PC-3 (cell line): ENCODE data around the gene CFAP45.

Experiments used
- CTCF ChIP-seq: fragments of 300-600 bp; sonication (generic); conservative IDR thresholded peaks from 2 replicates; pipeline ENCODE4 v1.5.1; 2017; ENCODE audit warnings: antibody characterized with exemption, low read depth, mild to moderate bottlenecking, low read length
- EZH2 ChIP-seq: fragments of 300-600 bp; sonication (generic); IDR thresholded peaks from one replicate; pipeline ENCODE4 v1.6.1; 2017; ENCODE audit warnings: antibody characterized with exemption, mild to moderate bottlenecking, low read length; ENCODE audit not compliant: unreplicated experiment
- EZH2phosphoT487 ChIP-seq: fragments of 300-600 bp; sonication (generic); IDR thresholded peaks from 2 replicates; pipeline ENCODE4 v1.6.1; 2018; ENCODE audit warnings: mild to moderate bottlenecking, antibody characterized with exemption, low read length, borderline replicate concordance

- TF ChIP-seq CTCF: no peak
- no peak for TF ChIP-seq EZH2phosphoT487
- TF ChIP-seq EZH2: no peak
Observed at GRCh38 chr1:159935305-159935704, 35.3 kb upstream of the CFAP45 start.
